Suprapubic skin (tissue), 4 donors: ENCODE results near the gene EPHB1.

Source experiments
- CTCF ChIP-seq, 2 donors: fragments of 200-600 bp in 1 of 2; fragments of 450-650 bp in 1 of 2; sonication (generic) in 1 of 2; IDR thresholded peaks; one replicate each; pipeline ENCODE4 v1.5.1; 2016 to 2019; ENCODE audit warnings: antibody characterized with exemption in 2 of 2, mild to moderate bottlenecking in 1 of 2, moderate library complexity in 1 of 2
- POLR2A ChIP-seq, 2 donors: fragments of 450-650 bp; IDR thresholded peaks; one replicate each; pipeline ENCODE4 v1.6.1; 2017; ENCODE audit warnings: antibody characterized with exemption in 2 of 2, mild to moderate bottlenecking in 2 of 2, moderate library complexity in 2 of 2
- POLR2AphosphoS5 ChIP-seq, 3 donors: sonication (generic); formaldehyde crosslinking; IDR thresholded peaks; one replicate each; pipeline ENCODE4 v1.6.1; 2017; ENCODE audit warnings: antibody characterized with exemption in 3 of 3

DNA sequence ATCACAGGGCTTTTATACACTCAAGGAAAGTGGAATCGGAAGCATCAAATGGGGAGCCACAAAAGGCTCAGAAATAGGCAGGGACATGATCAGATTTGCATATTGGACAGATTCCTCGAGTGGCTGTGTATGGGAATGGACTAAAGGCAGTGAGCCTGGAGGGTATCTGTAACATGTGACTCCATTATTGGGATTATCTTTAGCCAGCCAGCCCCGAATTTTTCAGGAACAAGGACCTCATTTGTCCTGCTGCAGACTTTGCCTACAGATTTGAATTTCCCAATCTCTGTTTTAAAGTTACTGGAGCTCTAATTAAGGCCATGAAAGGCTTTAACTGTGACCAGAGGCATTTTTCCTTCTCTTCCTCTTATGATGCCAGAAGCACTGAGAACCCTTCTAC lies 26.9 kb upstream of the EPHB1 start:
- TF ChIP-seq CTCF (IDR thresholded peaks at IDR 0.05) (no peak), POLR2AphosphoS5 (IDR thresholded peaks at IDR 0.05) (no peak), POLR2A (IDR thresholded peaks at IDR 0.05) (no peak)
